HG02884 (cell line): ENCODE measurements around the gene ABCG2.
"Not testable (repeated sequence)": the region's sequence is repeated elsewhere in the genome, so short reads cannot be mapped to it uniquely, and the experiment has no call there.

Experiments used
- ATAC-seq: cut with Tn5 transposase; IDR thresholded peaks from one replicate; pipeline ENCODE4 v1.9.1; 2021; ENCODE audit warnings: mild to moderate bottlenecking, moderate library complexity; ENCODE audit not compliant: unreplicated experiment

ABCG2 gene

DNA sequence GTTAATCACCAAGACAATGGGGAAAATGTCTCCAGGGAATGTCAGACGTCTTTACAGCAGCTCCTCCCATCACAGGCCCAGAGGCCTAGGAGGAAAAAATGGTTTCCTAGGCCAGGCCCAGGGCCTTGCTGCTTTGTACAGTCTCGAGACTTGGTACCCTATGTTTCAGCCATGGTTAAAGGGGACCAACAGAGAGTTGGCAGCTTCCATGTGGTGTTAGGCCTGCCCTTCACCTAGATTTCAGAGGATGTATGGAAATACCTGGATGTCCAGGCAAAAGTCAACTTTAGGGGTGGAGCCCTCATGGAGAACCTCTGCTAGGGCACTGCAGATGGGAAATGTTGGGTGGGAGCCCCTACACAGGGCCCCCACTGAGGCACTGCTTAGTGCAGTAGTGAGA lies 38.5 kb downstream of the ABCG2 start:
- no peak for ATAC-seq

GRCh38 chr4:88115587-88115986 lies 42.9 kb downstream of the ABCG2 start:
- no peak for ATAC-seq

GRCh38 chr4:88112856-88113255 lies 45.6 kb downstream of the ABCG2 start:
- ATAC-seq, result no peak

DNA sequence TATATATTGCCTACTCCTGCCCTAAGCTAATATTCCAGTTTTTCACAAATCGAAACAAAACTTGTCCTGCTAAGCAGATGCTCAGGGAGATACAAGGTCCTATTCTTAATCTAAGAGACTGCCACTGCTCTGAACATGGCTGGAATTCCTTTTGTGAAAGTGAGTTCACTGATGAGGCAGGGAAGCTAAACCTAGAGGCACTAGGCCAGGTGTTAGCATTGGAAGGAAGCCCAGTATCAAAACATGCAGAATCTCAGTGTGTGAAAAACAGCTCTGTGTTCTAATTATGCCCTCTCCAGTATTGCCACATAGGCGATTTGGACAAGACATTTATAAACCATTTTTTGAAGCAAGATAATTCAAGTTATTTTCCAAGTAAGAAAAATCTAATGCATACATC lies 47.6 kb downstream of the ABCG2 start:
- ATAC-seq, result no peak

- no peak for ATAC-seq
These were observed 49.1 kb downstream of the ABCG2 start for GRCh38 chr4:88109123-88109881.

- no peak for ATAC-seq
These were observed 49.7 kb downstream of the ABCG2 start for GRCh38 chr4:88108747-88109122.

DNA sequence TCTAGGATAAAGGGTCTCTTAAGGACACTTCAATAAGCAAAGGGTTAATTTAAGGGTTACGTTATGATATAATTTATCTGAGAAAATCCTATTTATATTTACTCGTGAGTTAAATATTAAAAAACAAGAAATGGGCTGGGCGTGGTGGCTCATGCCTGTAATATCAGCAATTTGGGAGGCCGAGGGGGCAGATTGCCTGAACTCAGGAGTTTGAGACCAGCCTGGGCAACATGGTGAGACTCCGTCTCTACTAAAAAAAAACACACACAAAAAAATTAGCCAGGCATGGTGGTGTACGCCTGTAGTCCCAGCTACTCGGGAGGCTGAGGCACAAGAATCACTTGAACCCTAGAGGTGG lies 50.4 kb downstream of the ABCG2 start:
- ATAC-seq, result not testable (repeated sequence)

- no peak for ATAC-seq
These were observed 50.9 kb downstream of the ABCG2 start for GRCh38 chr4:88107406-88108107.

GRCh38 chr4:88106205-88106604 lies 52.2 kb downstream of the ABCG2 start:
- ATAC-seq, result no peak

GRCh38 chr4:88104902-88105610 lies 53.4 kb downstream of the ABCG2 start:
- ATAC-seq, result no peak

DNA sequence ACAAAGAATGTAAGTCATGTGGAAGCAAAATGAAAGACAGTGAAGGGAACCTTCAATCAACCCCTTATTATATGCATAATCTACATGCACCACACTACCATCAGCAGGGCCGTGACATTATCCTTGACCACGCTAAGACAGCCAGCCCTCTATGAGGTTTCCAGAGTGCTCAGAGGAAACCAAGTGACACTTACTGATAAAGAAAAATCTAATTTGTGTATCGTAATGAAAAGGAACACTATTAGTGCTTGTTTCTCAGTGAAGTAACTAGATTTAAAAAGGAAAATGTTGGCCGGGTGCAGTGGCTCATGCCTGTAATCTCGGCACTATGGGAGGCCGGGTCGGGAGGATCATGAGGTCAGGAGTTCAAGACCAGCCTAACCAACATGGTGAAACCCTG lies 56.4 kb downstream of the ABCG2 start:
- no peak for ATAC-seq

GRCh38 chr4:88101165-88101564 lies 57.3 kb downstream of the ABCG2 start:
- no peak for ATAC-seq

GRCh38 chr4:88098993-88099752 lies 59.3 kb downstream of the ABCG2 start:
- ATAC-seq, result no peak

GRCh38 chr4:88097781-88098180 lies 60.7 kb downstream of the ABCG2 start:
- ATAC-seq, result no peak

DNA sequence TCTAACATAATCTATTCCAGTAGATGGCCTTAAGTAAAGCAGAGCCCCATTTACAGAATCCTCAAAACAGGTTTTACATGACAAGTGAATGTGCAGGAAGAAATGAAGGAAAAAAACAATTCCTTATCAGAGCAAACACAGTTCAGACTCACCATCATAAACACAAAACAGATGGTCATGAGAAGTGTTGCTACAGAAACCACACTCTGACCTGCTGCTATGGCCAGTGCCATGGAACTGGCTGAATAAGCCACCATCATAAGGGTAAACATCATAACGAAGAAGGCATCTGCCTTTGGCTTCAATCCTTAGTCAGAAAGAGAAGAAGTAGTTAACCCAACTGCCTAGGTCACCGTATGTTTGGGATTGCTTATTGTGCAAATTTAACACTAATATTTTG lies 61.1 kb downstream of the ABCG2 start:
- no peak for ATAC-seq

DNA sequence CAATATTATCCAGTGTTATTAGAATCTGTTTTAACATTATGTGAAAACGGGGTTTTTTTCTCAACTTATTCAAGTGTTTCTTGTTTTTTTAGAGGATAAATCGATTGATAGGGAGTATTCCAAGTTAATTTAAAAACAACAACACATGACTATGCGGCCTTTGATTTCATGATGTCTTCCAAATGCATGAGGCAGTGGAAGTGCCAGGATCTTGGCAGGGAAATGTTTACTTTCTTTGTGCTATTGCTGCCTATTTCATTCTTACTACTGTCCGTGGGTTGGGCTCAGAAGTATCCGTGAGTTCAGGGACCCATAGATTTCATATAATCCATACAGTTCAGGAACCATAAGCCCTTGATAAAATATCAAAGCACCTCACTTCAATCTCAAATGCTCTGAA lies 64.6 kb downstream of the ABCG2 start:
- no peak for ATAC-seq

GRCh38 chr4:88091378-88091777 lies 67.1 kb downstream of the ABCG2 start:
- no peak for ATAC-seq

DNA sequence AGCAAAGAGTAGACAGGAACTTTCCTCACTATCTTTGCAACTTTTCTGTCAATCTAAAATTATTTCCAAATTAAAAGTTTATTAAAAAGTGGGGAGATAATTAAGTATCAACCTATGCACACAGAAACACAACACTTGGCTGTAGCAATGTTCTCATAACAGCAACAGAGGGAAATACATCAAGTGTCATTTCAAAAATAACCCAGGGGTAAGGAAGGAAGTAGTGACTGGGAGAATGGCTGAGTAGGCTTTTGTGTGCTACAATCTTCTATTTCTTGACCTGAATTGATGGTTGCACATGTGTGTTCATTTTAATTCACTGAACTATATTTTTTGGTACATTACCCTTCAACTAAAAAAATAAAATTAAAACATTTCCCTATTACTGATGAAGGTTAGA lies 67.5 kb downstream of the ABCG2 start:
- ATAC-seq, result no peak

DNA sequence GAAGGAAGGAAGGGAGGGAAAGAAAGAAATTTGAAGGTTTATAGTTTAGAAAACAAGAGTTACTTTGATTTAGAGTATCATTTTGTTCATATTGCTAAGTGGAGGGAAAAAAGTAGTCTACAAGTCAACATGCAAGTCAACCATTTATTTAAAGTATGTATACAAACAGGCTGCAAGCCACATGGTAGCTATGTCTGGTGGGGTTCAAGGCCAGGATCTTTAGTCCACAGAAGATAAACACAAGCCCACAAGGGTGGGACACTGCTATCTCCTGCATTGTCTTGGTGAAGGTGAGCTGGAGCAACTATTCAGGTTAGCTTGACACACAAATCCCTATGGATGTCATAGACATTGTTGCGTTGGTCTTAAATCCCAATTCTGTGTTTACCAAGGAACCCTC lies 71.4 kb downstream of the ABCG2 start:
- ATAC-seq, result no peak

DNA sequence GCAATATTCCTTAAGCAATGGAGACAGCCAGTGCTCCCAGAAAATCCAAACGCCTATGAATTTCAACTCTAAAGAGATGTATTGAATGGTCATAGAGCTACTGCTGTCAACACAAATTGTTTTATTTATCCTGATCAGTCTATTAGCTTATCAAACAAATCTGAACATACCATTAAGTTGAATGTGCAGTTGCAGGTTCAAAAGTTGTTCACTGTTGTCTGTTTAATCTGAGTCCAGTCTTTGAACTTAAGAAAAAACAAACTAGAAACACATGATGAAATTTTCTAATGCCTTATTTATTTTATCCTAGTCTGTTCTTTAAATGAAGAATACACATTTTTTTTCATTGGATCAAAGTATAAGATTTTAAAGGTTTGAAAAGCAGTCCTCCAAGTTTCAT lies 77.8 kb downstream of the ABCG2 start:
- no peak for ATAC-seq

DNA sequence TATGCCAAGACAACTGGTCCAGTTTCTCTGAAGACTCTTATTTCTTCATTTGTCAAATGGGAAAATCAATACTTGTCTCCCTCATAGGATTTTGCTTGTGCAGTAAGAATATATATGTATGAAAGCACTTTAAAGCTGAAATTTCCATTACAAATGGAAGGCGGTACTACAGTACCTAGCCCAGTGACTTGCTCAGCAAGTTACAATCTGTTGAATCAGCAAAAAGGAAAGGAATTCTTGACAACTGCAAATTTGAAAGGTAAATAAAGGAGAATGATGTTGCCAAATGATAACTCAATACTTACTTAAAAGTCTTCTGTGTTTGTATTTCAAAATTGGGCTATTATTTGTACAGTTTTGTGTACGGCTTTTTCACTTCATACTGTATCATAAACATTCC lies 79.9 kb downstream of the ABCG2 start:
- ATAC-seq, result no peak
